ENCODE data around the gene ADGRL3. TPM values are rescaled to one million over a fixed set of nuclear protein-coding genes. Genes with fewer than 3 reads are reported as not detected.

ADGRL3 gene
- total RNA-seq, 4 donors from 2014 or later, result 6.1 to 26.0 (median 7.3) TPM

GRCh38 chr4:61889117-61889516 lies 689.0 kb downstream of the ADGRL3 start:
- no peaks in the 10 kb centered on the region for H3K27me3 ChIP-seq
- ATAC-seq, result no peak
- H3K9me3 ChIP-seq, result no peaks in the 10 kb centered on the region
- H3K27ac ChIP-seq, result no peak overlapping the region
- 100% methylated on average over 1 of the region's 1 CpG; no CpG with 5 or more reads in 1 of the 2 donors for WGBS, 2 donors (ENCODE audit: low coverage in 1 of 2)
- TF ChIP-seq POLR2AphosphoS5 (IDR thresholded peaks at IDR 0.05) (no peak), EP300 (IDR thresholded peaks at IDR 0.05) (no peak), POLR2A (IDR thresholded peaks at IDR 0.05) (no peak)
- TF ChIP-seq, protein P1, sequence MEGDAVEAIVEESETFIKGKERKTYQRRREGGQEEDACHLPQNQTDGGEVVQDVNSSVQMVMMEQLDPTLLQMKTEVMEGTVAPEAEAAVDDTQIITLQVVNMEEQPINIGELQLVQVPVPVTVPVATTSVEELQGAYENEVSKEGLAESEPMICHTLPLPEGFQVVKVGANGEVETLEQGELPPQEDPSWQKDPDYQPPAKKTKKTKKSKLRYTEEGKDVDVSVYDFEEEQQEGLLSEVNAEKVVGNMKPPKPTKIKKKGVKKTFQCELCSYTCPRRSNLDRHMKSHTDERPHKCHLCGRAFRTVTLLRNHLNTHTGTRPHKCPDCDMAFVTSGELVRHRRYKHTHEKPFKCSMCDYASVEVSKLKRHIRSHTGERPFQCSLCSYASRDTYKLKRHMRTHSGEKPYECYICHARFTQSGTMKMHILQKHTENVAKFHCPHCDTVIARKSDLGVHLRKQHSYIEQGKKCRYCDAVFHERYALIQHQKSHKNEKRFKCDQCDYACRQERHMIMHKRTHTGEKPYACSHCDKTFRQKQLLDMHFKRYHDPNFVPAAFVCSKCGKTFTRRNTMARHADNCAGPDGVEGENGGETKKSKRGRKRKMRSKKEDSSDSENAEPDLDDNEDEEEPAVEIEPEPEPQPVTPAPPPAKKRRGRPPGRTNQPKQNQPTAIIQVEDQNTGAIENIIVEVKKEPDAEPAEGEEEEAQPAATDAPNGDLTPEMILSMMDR (IDR thresholded peaks at IDR 0.05), result no peak
- H3K4me1 ChIP-seq, result no peaks in the 10 kb centered on the region
- no peaks in the 10 kb centered on the region for H3K36me3 ChIP-seq
- H3K4me3 ChIP-seq, result no peak overlapping the region

- ATAC-seq, result no peak
Measured at GRCh38 chr4:61890321-61890720, 690.2 kb downstream of the ADGRL3 start.

DNA sequence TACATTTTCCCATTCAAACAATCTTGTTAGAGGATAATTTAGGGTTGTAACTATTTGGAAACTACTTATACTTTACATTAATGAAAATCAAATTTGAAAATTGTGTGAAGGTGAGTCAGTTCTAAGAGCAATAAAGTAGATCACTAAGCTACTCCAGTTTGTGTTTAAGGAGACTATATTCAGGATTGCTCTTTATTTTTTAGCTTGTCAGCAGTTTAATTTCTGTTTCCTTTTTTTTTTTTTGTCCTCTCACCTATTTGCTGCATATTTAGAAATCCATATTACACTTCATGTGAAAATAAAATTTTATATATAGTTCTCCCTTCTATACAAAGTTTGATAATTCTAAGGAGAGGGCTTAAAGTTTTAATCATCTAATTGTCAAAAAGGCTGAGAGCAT lies 691.8 kb downstream of the ADGRL3 start:
- Histone ChIP-seq H3K36me3 (no peaks in the 10 kb centered on the region), H3K27me3 (no peaks in the 10 kb centered on the region), H3K4me3 (no peak overlapping the region), H3K4me1 (no peaks in the 10 kb centered on the region), H3K27ac (no peak overlapping the region), H3K9me3 (no peaks in the 10 kb centered on the region)
- ATAC-seq, result no peak
- no peak for TF ChIP-seq POLR2A (IDR thresholded peaks at IDR 0.05)
- TF ChIP-seq, protein P1 (IDR thresholded peaks at IDR 0.05), result no peak
- TF ChIP-seq EP300 (IDR thresholded peaks at IDR 0.05), result no peak
- TF ChIP-seq POLR2AphosphoS5 (IDR thresholded peaks at IDR 0.05), result no peak

More at GRCh38 chr4:61890321-61890720, 690.2 kb downstream of the ADGRL3 start:
- H3K4me1 ChIP-seq, result no peaks in the 10 kb centered on the region
- H3K27ac ChIP-seq, result no peak overlapping the region
- H3K9me3 ChIP-seq, result no peaks in the 10 kb centered on the region
- no peaks in the 10 kb centered on the region for H3K27me3 ChIP-seq
- H3K36me3 ChIP-seq, result no peaks in the 10 kb centered on the region
- TF ChIP-seq POLR2A (IDR thresholded peaks at IDR 0.05), result no peak
- no peak for TF ChIP-seq POLR2AphosphoS5 (IDR thresholded peaks at IDR 0.05)
- TF ChIP-seq, protein P1 (IDR thresholded peaks at IDR 0.05), result no peak
- TF ChIP-seq EP300 (IDR thresholded peaks at IDR 0.05), result no peak
- WGBS, 2 donors (ENCODE audit: low coverage in 1 of 2), result 93 to 97% methylated on average over 3 of the region's 3 CpGs
- H3K4me3 ChIP-seq, result no peak overlapping the region

GRCh38 chr4:61896634-61897033 lies 696.5 kb downstream of the ADGRL3 start:
- Histone ChIP-seq H3K27me3 (no peaks in the 10 kb centered on the region), H3K36me3 (no peaks in the 10 kb centered on the region), H3K4me1 (no peaks in the 10 kb centered on the region), H3K4me3 (no peak overlapping the region), H3K27ac (no peak overlapping the region), H3K9me3 (no peaks in the 10 kb centered on the region)
- WGBS, 2 donors (ENCODE audit: low coverage in 1 of 2), result 87 to 88% methylated on average over 2 of the region's 2 CpGs
- no peak for ATAC-seq
- TF ChIP-seq POLR2A (IDR thresholded peaks at IDR 0.05), result no peak
- TF ChIP-seq, protein P1 (IDR thresholded peaks at IDR 0.05), result no peak
- TF ChIP-seq POLR2AphosphoS5 (IDR thresholded peaks at IDR 0.05), result no peak
- TF ChIP-seq EP300 (IDR thresholded peaks at IDR 0.05), result no peak

DNA sequence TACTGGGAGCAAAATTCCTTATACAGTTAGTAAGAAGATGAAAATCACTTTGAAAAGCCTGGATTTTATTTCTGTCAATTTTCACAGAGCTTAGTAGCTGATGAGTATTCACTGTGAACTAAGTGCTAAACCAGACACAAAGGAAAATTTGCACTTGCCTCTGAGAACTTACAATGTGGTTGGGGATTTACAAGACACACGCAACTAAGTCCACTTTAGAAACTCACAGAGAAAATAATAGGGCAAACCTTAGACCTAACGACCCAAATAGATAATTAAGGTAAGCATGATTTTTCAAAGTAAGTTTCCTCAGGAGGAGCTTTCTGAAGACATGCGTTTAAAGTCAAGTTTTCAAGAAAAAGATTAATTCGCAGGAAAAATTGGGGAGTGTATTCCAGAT lies 708.9 kb downstream of the ADGRL3 start:
- H3K27me3 ChIP-seq, result no peaks in the 10 kb centered on the region
- TF ChIP-seq, protein P1 (IDR thresholded peaks at IDR 0.05), result no peak
- TF ChIP-seq EP300 (IDR thresholded peaks at IDR 0.05) (no peak), POLR2AphosphoS5 (IDR thresholded peaks at IDR 0.05) (no peak), POLR2A (IDR thresholded peaks at IDR 0.05) (no peak)
- H3K27ac ChIP-seq, result no peak overlapping the region
- H3K4me3 ChIP-seq, result no peak overlapping the region
- no peaks in the 10 kb centered on the region for H3K36me3 ChIP-seq
- WGBS, 2 donors (ENCODE audit: low coverage in 1 of 2), result 80 to 87% methylated on average over 3 to 4 of the region's 4 CpGs
- no peak for ATAC-seq
- H3K4me1 ChIP-seq, result no peaks in the 10 kb centered on the region
- H3K9me3 ChIP-seq, result no peaks in the 10 kb centered on the region
